ENCODE results near the gene RCE1.

The RCE1 gene

GRCh38 chr11:66867425-66868040 lies 24.3 kb downstream of the RCE1 start:
- no peak for DNase-seq (ENCODE audit: low read depth)
- no peak for TF ChIP-seq CTCF (IDR thresholded peaks at IDR 0.05; ENCODE audit: insufficient read depth, low read depth, low read length, missing control alignments)
- H3K4me3 ChIP-seq (ENCODE audit: low read length): no peak overlapping the region

- no peak for TF ChIP-seq CTCF (IDR thresholded peaks at IDR 0.05; ENCODE audit: insufficient read depth, low read depth, low read length, missing control alignments)
- DNase-seq (ENCODE audit: low read depth): no peak
- no peak overlapping the region for H3K4me3 ChIP-seq (ENCODE audit: low read length)
Observed at GRCh38 chr11:66868082-66868725, 25.0 kb downstream of the RCE1 start.

- DNase-seq (ENCODE audit: low read depth): peak; percentile 66
- no peak overlapping the region for H3K4me3 ChIP-seq (ENCODE audit: low read length)
- TF ChIP-seq CTCF (IDR thresholded peaks at IDR 0.05; ENCODE audit: insufficient read depth, low read depth, low read length, missing control alignments): peak; percentile 38
Observed at GRCh38 chr11:66868726-66869566, 25.7 kb downstream of the RCE1 start.

- no peak for DNase-seq (ENCODE audit: low read depth)
- no peak overlapping the region for H3K4me3 ChIP-seq (ENCODE audit: low read length)
- TF ChIP-seq CTCF (IDR thresholded peaks at IDR 0.05; ENCODE audit: insufficient read depth, low read depth, low read length, missing control alignments): no peak
Observed at GRCh38 chr11:66869567-66869870, 26.3 kb downstream of the RCE1 start.

GRCh38 chr11:66870131-66870530 lies 26.9 kb downstream of the RCE1 start:
- TF ChIP-seq CTCF (IDR thresholded peaks at IDR 0.05; ENCODE audit: insufficient read depth, low read depth, low read length, missing control alignments): no peak
- no peak for DNase-seq (ENCODE audit: low read depth)
- no peak overlapping the region for H3K4me3 ChIP-seq (ENCODE audit: low read length)

- no peak for DNase-seq (ENCODE audit: low read depth)
- no peak overlapping the region for H3K4me3 ChIP-seq (ENCODE audit: low read length)
- TF ChIP-seq CTCF (IDR thresholded peaks at IDR 0.05; ENCODE audit: insufficient read depth, low read depth, low read length, missing control alignments): no peak
Observed at GRCh38 chr11:66870616-66871520, 27.6 kb downstream of the RCE1 start.

Measured in epithelial cell of esophagus (primary cell).